K562 (cell line): Measurements from ENCODE around the gene AMDHD2. TPM values are rescaled to one million over a fixed set of nuclear protein-coding genes. Genes with fewer than 3 reads are reported as not detected.

Source experiments
- ATF1 ChIP-seq, 2 experiments: fragments of 450-650 bp in 1 of 2; IDR thresholded peaks; 2 replicates each; pipeline ENCODE4 v1.6.1; 2016; ENCODE audit warnings: missing compliant biosample characterization in 1 of 2, missing genetic modification characterization in 1 of 2
- BHLHE40 ChIP-seq: IDR thresholded peaks from 2 replicates; pipeline ENCODE4 v1.6.1; 2011; ENCODE audit warnings: low read length, improper control_type of control experiment
- CBFB ChIP-seq: sonication (generic); formaldehyde crosslinking; IDR thresholded peaks from 2 replicates; pipeline ENCODE4 v1.4.0; 2020; ENCODE audit warnings: mild to moderate bottlenecking, missing genetic modification reagents
- FOXK1 ChIP-seq: sonication (generic); formaldehyde crosslinking; IDR thresholded peaks from 2 replicates; pipeline ENCODE4 v1.8.0; 2022; ENCODE audit warnings: missing genetic modification reagents, mild to moderate bottlenecking, borderline replicate concordance
- FOXK2 ChIP-seq, 2 experiments: fragments of 450-650 bp; IDR thresholded peaks in 1 of 2; conservative IDR thresholded peaks in 1 of 2; 2 replicates each; pipeline ENCODE4 v1.6.1; 2016; ENCODE audit warnings: low read depth in 2 of 2, mild to moderate bottlenecking in 1 of 2
- GABPA ChIP-seq: fragments of 200-800 bp; sonication (Bioruptor generic); conservative IDR thresholded peaks from 2 replicates; pipeline ENCODE4 v1.6.1; 2016; ENCODE audit warnings: low read depth, missing genetic modification characterization, missing compliant biosample characterization
- GABPB1 ChIP-seq: sonication (generic); formaldehyde crosslinking; IDR thresholded peaks from 2 replicates; pipeline ENCODE4 v1.8.0; 2022; ENCODE audit warnings: mild to moderate bottlenecking, missing genetic modification reagents
- GATAD2B ChIP-seq: fragments of 450-650 bp; IDR thresholded peaks from 2 replicates; pipeline ENCODE4 v1.6.1; 2017; ENCODE audit warnings: mild to moderate bottlenecking, borderline replicate concordance
- HCFC1 ChIP-seq: IDR thresholded peaks from 2 replicates; pipeline ENCODE4 v1.6.1; 2012; ENCODE audit warnings: low read depth, low read length, improper control_type of control experiment
- MTF1 ChIP-seq: fragments of 250-450 bp; sonication (Bioruptor Pico); IDR thresholded peaks from 2 replicates; pipeline ENCODE4 v1.9.0; 2021; ENCODE audit warnings: moderate library complexity, mild to moderate bottlenecking, inconsistent platforms, borderline replicate concordance
- PHF8 ChIP-seq: fragments of 200-600 bp; sonication (generic); IDR thresholded peaks from 2 replicates; pipeline ENCODE4 v1.6.1; 2012; ENCODE audit warnings: mixed run types, mild to moderate bottlenecking, inconsistent platforms, low read length, moderate library complexity, borderline replicate concordance
- RAD51 ChIP-seq: fragments of 450-650 bp; IDR thresholded peaks from 2 replicates; pipeline ENCODE4 v1.7.1; 2016; ENCODE audit warnings: low read depth, mild to moderate bottlenecking, borderline replicate concordance
- SIX5 ChIP-seq, 2 experiments: IDR thresholded peaks; 2 replicates each; pipeline ENCODE4 v1.6.1; 2011; ENCODE audit warnings: low read length in 2 of 2, borderline replicate concordance in 1 of 2, low read depth in 1 of 2, mild to moderate bottlenecking in 1 of 2, moderate library complexity in 1 of 2; ENCODE audit not compliant: insufficient read depth in 1 of 2
- SNAPC5 ChIP-seq: fragments of 250-450 bp; sonication (Bioruptor Pico); IDR thresholded peaks from 2 replicates; pipeline ENCODE4 v1.8.0; 2021; ENCODE audit warnings: moderate library complexity, mild to moderate bottlenecking, inconsistent platforms
- SRSF7 ChIP-seq: fragments of 200-400 bp; formaldehyde crosslinking; optimal IDR thresholded peaks from 2 replicates; pipeline ENCODE3; 2017; ENCODE audit warnings: mild to moderate bottlenecking, low read depth, low read length
- VEZF1 ChIP-seq: fragments of 200-800 bp; sonication (Bioruptor generic); IDR thresholded peaks from 2 replicates; pipeline ENCODE4 v1.6.1; 2017; ENCODE audit warnings: missing genetic modification characterization, missing compliant biosample characterization
- ZBTB33 ChIP-seq: sonication (generic); formaldehyde crosslinking; IDR thresholded peaks from 2 replicates; pipeline ENCODE4 v1.8.1; 2023; ENCODE audit warnings: mild to moderate bottlenecking, missing genetic modification reagents
- ZMIZ1 ChIP-seq, 2 experiments: fragments of 150-350 bp in 1 of 2; IDR thresholded peaks; 2 replicates each; pipeline ENCODE4 v1.6.1; 2012 to 2016; ENCODE audit warnings: low read depth in 2 of 2, low read length in 2 of 2, mild to moderate bottlenecking in 1 of 2, moderate library complexity in 1 of 2
- polyA plus RNA-seq, 8 experiments: library from polyadenylated mRNA; depleted of rRNA in 4 of 8; stranded (reverse) in 5 of 8; unstranded in 3 of 8; fragments of >200 nt; fragmentation: Nextera tagmentation in 2 of 8; fragmentation: Illumina TruSeq in 1 of 8; extraction: Ambion mirVana in 2 of 8; extraction: Trizol in 1 of 8; gene quantifications; 2 replicates each; pipeline versions ENCODE4 v1.2.1 to v1.2.3, GENCODE V29; 2011 to 2014; ENCODE audit warnings: inconsistent platforms in 1 of 8, missing spikeins in 1 of 8
- total RNA-seq, 7 experiments: library from RNA; depleted of rRNA in 6 of 7; stranded (reverse); fragments of >200 nt in 6 of 7; fragmentation: Illumina TruSeq in 2 of 7; extraction: Trizol in 2 of 7; gene quantifications; 2 replicates each; pipeline versions ENCODE4 v1.2.1 to v1.2.3, GENCODE V29; 2011 to 2021; ENCODE audit warnings: low replicate concordance in 1 of 7

Gene AMDHD2
- total and polyA plus RNA-seq, 9 of the 15 experiments (the other 6 are each of a cell fraction or from before 2014, with no cell fraction given) = 0.38 to 56.9 (median 18.3) TPM; not detected in 1

GRCh38 chr16:2513405-2514332 lies 6.5 kb upstream of the AMDHD2 start, which contains the start of gene ATP6V0C (continued):
- peak; percentile 75 for TF ChIP-seq GABPA
- no peak for TF ChIP-seq MTF1 (CRISPR knock-in tag)
- TF ChIP-seq BHLHE40 = peak; percentile 87
- TF ChIP-seq ZBTB33 (CRISPR knock-in tag) = 0 out of 2 replicates have a peak, but pooled peaks have one; percentile 35
- peak; percentile 53; the same call in 1 of the 2 replicates for TF ChIP-seq ATF1 (CRISPR knock-in tag; IDR thresholded peaks at IDR 0.05)
- peak; percentile 97 for TF ChIP-seq ATF1 (tag; IDR thresholded peaks at IDR 0.05)
- peak; percentile 76 for TF ChIP-seq VEZF1 (CRISPR knock-in tag)
- TF ChIP-seq RAD51 = peak; percentile 79
- peak; percentile 93; the same call in 1 of the 2 replicates for TF ChIP-seq GATAD2B
- TF ChIP-seq FOXK2 (conservative IDR thresholded peaks at IDR 0.05 in 1 of 2, IDR thresholded peaks at IDR 0.05 in 1 of 2; ENCODE audit: low read depth in 2 of 2) = peak in 1 of 2 experiments; percentile 92; a peak in 2 of 4 replicates
- TF ChIP-seq SNAPC5 (CRISPR knock-in tag) = no peak
- peak; percentile 55 for TF ChIP-seq GABPB1 (CRISPR knock-in tag)
- TF ChIP-seq SRSF7 = peak; percentile 28
- peak; percentile 79 for TF ChIP-seq PHF8
- no peak for TF ChIP-seq CBFB (CRISPR knock-in tag)
- TF ChIP-seq FOXK1 (CRISPR knock-in tag) = no peak
- TF ChIP-seq HCFC1 = peak; percentile 67
- TF ChIP-seq ZMIZ1 (IDR thresholded peaks at IDR 0.05; ENCODE audit: low read depth in 2 of 2, low read length in 2 of 2) = peak in 1 of 2 experiments; percentile 32; a peak in 1 of 4 replicates
- TF ChIP-seq SIX5 (IDR thresholded peaks at IDR 0.05; ENCODE audit: borderline replicate concordance in 1 of 2, insufficient read depth in 1 of 2, low read depth in 1 of 2, low read length in 2 of 2) = peak in 1 of 2 experiments; percentile 40; a peak in 1 of 4 replicates
